Vagina (tissue), 2 donors: ENCODE measurements around the gene DMAP1. TPM values are rescaled to one million over a fixed set of nuclear protein-coding genes. Genes with fewer than 3 reads are reported as not detected.

Source experiments
- DNase-seq, 2 donors: peaks; one replicate each; pipeline ENCODE4 v3.0.0-alpha.2; 2017; ENCODE audit errors: extremely low spot score in 2 of 2
- H3K27ac ChIP-seq: fragments of 200-600 bp; sonication (generic); one replicate; pipeline ENCODE4 v1.5.1; 2019
- H3K27me3 ChIP-seq: fragments of 200-600 bp; sonication (generic); one replicate; pipeline ENCODE4 v1.5.1; 2019
- H3K36me3 ChIP-seq, 2 donors: fragments of 200-600 bp; sonication (generic); one replicate each; pipeline ENCODE4 v1.5.1; 2017 to 2019
- H3K4me1 ChIP-seq: fragments of 200-600 bp; sonication (generic); one replicate; pipeline ENCODE4 v1.5.1; 2019
- H3K4me3 ChIP-seq, 2 donors: fragments of 200-600 bp; sonication (generic); 1 replicate in 1 of 2; 2 replicates in 1 of 2; pipeline ENCODE4 v1.5.1; 2016 to 2019
- H3K9me3 ChIP-seq: fragments of 200-600 bp; sonication (generic); one replicate; pipeline ENCODE4 v1.5.1; 2019
- CTCF ChIP-seq, 3 experiments: fragments of 450-650 bp in 2 of 3; fragments of 200-600 bp in 1 of 3; sonication (generic) in 1 of 3; IDR thresholded peaks; one replicate each; pipeline ENCODE4 v1.5.1; 2017 to 2019; ENCODE audit warnings: antibody characterized with exemption in 3 of 3, mild to moderate bottlenecking in 2 of 3, moderate library complexity in 2 of 3
- POLR2A ChIP-seq, 2 donors: fragments of 450-650 bp; IDR thresholded peaks; one replicate each; pipeline ENCODE4 v1.6.1; 2017; ENCODE audit warnings: antibody characterized with exemption in 2 of 2, mild to moderate bottlenecking in 2 of 2, moderate library complexity in 2 of 2
- POLR2AphosphoS5 ChIP-seq, 2 donors: sonication (generic); formaldehyde crosslinking; IDR thresholded peaks; one replicate each; pipeline ENCODE4 v1.9.0; 2017; ENCODE audit warnings: antibody characterized with exemption in 2 of 2, mild to moderate bottlenecking in 2 of 2, low read depth in 1 of 2; ENCODE audit not compliant: insufficient read depth in 1 of 2
- intact Hi-C: fragments of 100-400 bp; cut with DNase I; formaldehyde crosslinking; loops from one replicate; pipeline ENCODE4 v1.15.1; 2023
- total RNA-seq: library from RNA; depleted of rRNA; stranded (reverse); fragments of >200 nt; gene quantifications from one replicate; pipeline ENCODE4 v1.2.3, GENCODE V29; 2016

Gene DMAP1
- total RNA-seq, 1 donor from 2014 or later: 52.3 TPM

- H3K4me3 ChIP-seq: no peak overlapping the region
- peaks cover 6% of the 10 kb centered on the region for H3K4me1 ChIP-seq
- no peaks in the 10 kb centered on the region for H3K36me3 ChIP-seq
- H3K27me3 ChIP-seq: no peaks in the 10 kb centered on the region
- intact Hi-C loops: no loop called here
- no peaks in the 10 kb centered on the region for H3K9me3 ChIP-seq
- TF ChIP-seq POLR2A (IDR thresholded peaks at IDR 0.05): no peak
- no peak overlapping the region for H3K27ac ChIP-seq
- DNase-seq: no peak
Observed at GRCh38 chr1:44256762-44257554, 43.7 kb downstream of the DMAP1 start.

GRCh38 chr1:44259090-44259489, 45.8 kb downstream of the DMAP1 start:
- Histone ChIP-seq H3K27ac (no peak overlapping the region), H3K27me3 (no peaks in the 10 kb centered on the region)
- intact Hi-C loops: no loop called here

GRCh38 chr1:44260792-44261170, 47.5 kb downstream of the DMAP1 start:
- no peak overlapping the region for H3K27ac ChIP-seq
- TF ChIP-seq POLR2AphosphoS5 (IDR thresholded peaks at IDR 0.05; ENCODE audit: insufficient read depth in 1 of 2, low read depth in 1 of 2): no peak
- TF ChIP-seq CTCF (IDR thresholded peaks at IDR 0.05): no peak
- TF ChIP-seq POLR2A (IDR thresholded peaks at IDR 0.05): no peak

More at GRCh38 chr1:44259090-44259489, 45.8 kb downstream of the DMAP1 start:
- H3K9me3 ChIP-seq: no peaks in the 10 kb centered on the region
- H3K36me3 ChIP-seq: no peaks in the 10 kb centered on the region
- TF ChIP-seq POLR2A (IDR thresholded peaks at IDR 0.05) (no peak), CTCF (IDR thresholded peaks at IDR 0.05) (no peak), POLR2AphosphoS5 (IDR thresholded peaks at IDR 0.05; ENCODE audit: insufficient read depth in 1 of 2, low read depth in 1 of 2) (no peak)
- no peak overlapping the region for H3K4me3 ChIP-seq
- no peak for DNase-seq
- H3K4me1 ChIP-seq: peaks cover 6% of the 10 kb centered on the region

GRCh38 chr1:44261171-44261817, 48.0 kb downstream of the DMAP1 start:
- Histone ChIP-seq H3K4me3 (no peak overlapping the region), H3K9me3 (no peaks in the 10 kb centered on the region), H3K27ac (no peak overlapping the region), H3K27me3 (no peaks in the 10 kb centered on the region), H3K36me3 (no peaks in the 10 kb centered on the region), H3K4me1 (peaks cover 6% of the 10 kb centered on the region)
- TF ChIP-seq POLR2A (IDR thresholded peaks at IDR 0.05): no peak
- TF ChIP-seq POLR2AphosphoS5 (IDR thresholded peaks at IDR 0.05; ENCODE audit: insufficient read depth in 1 of 2, low read depth in 1 of 2): no peak
- no peak for TF ChIP-seq CTCF (IDR thresholded peaks at IDR 0.05)
- intact Hi-C loops: no loop called here
- DNase-seq: no peak

More at GRCh38 chr1:44260792-44261170, 47.5 kb downstream of the DMAP1 start:
- intact Hi-C loops: no loop called here
- Histone ChIP-seq H3K36me3 (no peaks in the 10 kb centered on the region), H3K9me3 (no peaks in the 10 kb centered on the region), H3K4me3 (no peak overlapping the region), H3K4me1 (peaks cover 6% of the 10 kb centered on the region), H3K27me3 (no peaks in the 10 kb centered on the region)
- DNase-seq: no peak

- Histone ChIP-seq H3K4me1 (peaks cover 6% of the 10 kb centered on the region), H3K27me3 (no peaks in the 10 kb centered on the region), H3K27ac (no peak overlapping the region), H3K36me3 (no peaks in the 10 kb centered on the region), H3K4me3 (no peak overlapping the region), H3K9me3 (no peaks in the 10 kb centered on the region)
- DNase-seq: no peak
- TF ChIP-seq POLR2AphosphoS5 (IDR thresholded peaks at IDR 0.05; ENCODE audit: insufficient read depth in 1 of 2, low read depth in 1 of 2) (no peak), POLR2A (IDR thresholded peaks at IDR 0.05) (no peak), CTCF (IDR thresholded peaks at IDR 0.05) (no peak)
- intact Hi-C loops: no loop called here
Observed at GRCh38 chr1:44261962-44262361, 48.7 kb downstream of the DMAP1 start.
